Measurements from ENCODE around the gene CAMTA2. TPM values are rescaled to one million over a fixed set of nuclear protein-coding genes. Genes with fewer than 3 reads are reported as not detected.

CAMTA2 gene, protein sequence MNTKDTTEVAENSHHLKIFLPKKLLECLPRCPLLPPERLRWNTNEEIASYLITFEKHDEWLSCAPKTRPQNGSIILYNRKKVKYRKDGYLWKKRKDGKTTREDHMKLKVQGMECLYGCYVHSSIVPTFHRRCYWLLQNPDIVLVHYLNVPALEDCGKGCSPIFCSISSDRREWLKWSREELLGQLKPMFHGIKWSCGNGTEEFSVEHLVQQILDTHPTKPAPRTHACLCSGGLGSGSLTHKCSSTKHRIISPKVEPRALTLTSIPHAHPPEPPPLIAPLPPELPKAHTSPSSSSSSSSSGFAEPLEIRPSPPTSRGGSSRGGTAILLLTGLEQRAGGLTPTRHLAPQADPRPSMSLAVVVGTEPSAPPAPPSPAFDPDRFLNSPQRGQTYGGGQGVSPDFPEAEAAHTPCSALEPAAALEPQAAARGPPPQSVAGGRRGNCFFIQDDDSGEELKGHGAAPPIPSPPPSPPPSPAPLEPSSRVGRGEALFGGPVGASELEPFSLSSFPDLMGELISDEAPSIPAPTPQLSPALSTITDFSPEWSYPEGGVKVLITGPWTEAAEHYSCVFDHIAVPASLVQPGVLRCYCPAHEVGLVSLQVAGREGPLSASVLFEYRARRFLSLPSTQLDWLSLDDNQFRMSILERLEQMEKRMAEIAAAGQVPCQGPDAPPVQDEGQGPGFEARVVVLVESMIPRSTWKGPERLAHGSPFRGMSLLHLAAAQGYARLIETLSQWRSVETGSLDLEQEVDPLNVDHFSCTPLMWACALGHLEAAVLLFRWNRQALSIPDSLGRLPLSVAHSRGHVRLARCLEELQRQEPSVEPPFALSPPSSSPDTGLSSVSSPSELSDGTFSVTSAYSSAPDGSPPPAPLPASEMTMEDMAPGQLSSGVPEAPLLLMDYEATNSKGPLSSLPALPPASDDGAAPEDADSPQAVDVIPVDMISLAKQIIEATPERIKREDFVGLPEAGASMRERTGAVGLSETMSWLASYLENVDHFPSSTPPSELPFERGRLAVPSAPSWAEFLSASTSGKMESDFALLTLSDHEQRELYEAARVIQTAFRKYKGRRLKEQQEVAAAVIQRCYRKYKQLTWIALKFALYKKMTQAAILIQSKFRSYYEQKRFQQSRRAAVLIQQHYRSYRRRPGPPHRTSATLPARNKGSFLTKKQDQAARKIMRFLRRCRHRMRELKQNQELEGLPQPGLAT
- 51.0 TPM for polyA plus RNA-seq (2013, experiment 1 of 2)
- polyA plus RNA-seq (2013, experiment 2 of 2): 49.6 TPM

DNA sequence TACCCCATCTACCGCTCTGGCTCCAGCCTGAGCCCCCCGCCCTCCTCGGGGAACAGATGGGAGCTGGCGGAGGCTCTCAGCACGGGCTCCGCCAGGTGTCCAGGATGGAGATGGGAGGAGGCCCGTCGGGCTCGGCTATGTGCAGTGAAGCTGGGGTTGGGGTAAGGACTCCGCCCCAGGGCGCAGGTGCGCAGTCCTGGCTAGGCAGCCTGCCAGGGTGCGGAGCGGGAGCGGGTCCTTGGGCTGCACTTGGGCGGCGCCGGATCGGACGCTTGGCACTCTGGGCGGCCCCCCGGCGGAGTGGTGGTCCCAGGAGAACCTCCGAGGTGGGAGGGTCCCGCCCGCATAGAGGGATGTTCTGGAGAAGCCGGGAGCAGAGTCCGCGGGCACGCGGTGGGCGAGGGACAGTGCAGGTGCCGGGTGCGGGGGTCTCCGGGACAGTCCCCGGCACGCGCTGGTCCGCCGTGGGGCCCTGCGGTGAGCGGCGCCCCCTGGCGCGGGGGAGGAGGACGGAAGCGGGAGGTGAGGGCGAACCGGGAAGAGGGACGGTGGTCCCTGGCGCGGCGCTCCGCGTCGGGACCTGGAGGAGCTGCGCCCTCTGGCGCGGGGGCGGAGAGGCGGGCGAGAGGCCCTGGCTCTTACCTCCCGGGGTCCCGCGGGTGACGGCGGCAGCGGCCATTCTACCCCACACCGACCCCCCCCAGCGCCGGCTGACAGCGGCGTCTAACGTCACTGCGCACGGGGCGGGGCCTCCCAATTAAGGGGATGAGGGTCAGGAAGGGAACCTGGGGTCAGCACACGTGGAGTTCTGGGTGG, at the start of gene CAMTA2:
CAMTA2 (minus strand) TSS at position 725 of the 816 bp plus-strand sequence. CDS start 1,453 bp downstream, outside the sequence.
- H3K79me1 ChIP-seq (replicated peaks; ENCODE audit: low read length, poor library complexity, severe bottlenecking): peaks cover 6% of the 10 kb centered on the region
- peak within 1 kb of the TSS; percentile 21 for H2BK120ac ChIP-seq (ENCODE audit: low read depth, low read length)
- peak within 1 kb of the TSS; percentile 80 for H2AFZ ChIP-seq (ENCODE audit: low read depth, low read length)
- H4K8ac ChIP-seq (ENCODE audit: low read length): peak within 1 kb of the TSS; percentile 89
- H4K91ac ChIP-seq (ENCODE audit: low read length): peak within 1 kb of the TSS; percentile 64
- peak within 1 kb of the TSS in 1 of 2 experiments; percentile 23 for H2BK12ac ChIP-seq (ENCODE audit: low read length in 2 of 2)
- peak within 1 kb of the TSS; percentile 75 to 91 for H3K4ac ChIP-seq (ENCODE audit: low read depth in 1 of 2, low read length in 2 of 2)
- 3% methylated on average over 37 of the region's 78 CpGs for WGBS
- H3K4me2 ChIP-seq (ENCODE audit: low read length, poor library complexity, severe bottlenecking): peak within 1 kb of the TSS; percentile 86
- H3K4me3 ChIP-seq (ENCODE audit: insufficient read depth in 1 of 2, low read depth in 1 of 2, low read length in 2 of 2): peak within 1 kb of the TSS; percentile 72 to 82
- H3K18ac ChIP-seq (ENCODE audit: low read depth in 1 of 2, low read length in 2 of 2): peak within 1 kb of the TSS; percentile 86 to 90
- no peaks in the 10 kb centered on the region for H3K27me3 ChIP-seq (ENCODE audit: control insufficient read depth in 1 of 2, insufficient read depth in 1 of 2, low read length in 2 of 2)
- peak within 1 kb of the TSS in 1 of 2 experiments; percentile 81 for H3K14ac ChIP-seq (ENCODE audit: low read length in 2 of 2)
- H3K23ac ChIP-seq (ENCODE audit: low read length in 2 of 2): peak within 1 kb of the TSS in 1 of 2 experiments; percentile 11
- peak; percentile 72 for DNase-seq
- H3K36me3 ChIP-seq (ENCODE audit: control insufficient read depth in 1 of 2, insufficient read depth in 2 of 2, low read depth in 1 of 2, low read length in 2 of 2): peaks cover 8 to 23% of the 10 kb centered on the region in 2 experiments
- H2AK5ac ChIP-seq (ENCODE audit: low read length, severe bottlenecking): no peak within 1 kb of the TSS
- H3K9ac ChIP-seq (ENCODE audit: low read length): peak within 1 kb of the TSS; percentile 91
- H3K27ac ChIP-seq (ENCODE audit: low read length, poor library complexity, severe bottlenecking): peak within 1 kb of the TSS; percentile 8
- H2BK15ac ChIP-seq (ENCODE audit: low read depth, poor library complexity, severe bottlenecking): peak within 1 kb of the TSS; percentile 60
- no peak within 1 kb of the TSS for H2BK5ac ChIP-seq (ENCODE audit: low read depth, low read length, poor library complexity, severe bottlenecking)
- no peaks in the 10 kb centered on the region for H3K9me3 ChIP-seq (ENCODE audit: control insufficient read depth, low read length)
- peaks cover 20% of the 10 kb centered on the region for H3K4me1 ChIP-seq (ENCODE audit: control insufficient read depth, insufficient read depth, low read depth, low read length)

DNA sequence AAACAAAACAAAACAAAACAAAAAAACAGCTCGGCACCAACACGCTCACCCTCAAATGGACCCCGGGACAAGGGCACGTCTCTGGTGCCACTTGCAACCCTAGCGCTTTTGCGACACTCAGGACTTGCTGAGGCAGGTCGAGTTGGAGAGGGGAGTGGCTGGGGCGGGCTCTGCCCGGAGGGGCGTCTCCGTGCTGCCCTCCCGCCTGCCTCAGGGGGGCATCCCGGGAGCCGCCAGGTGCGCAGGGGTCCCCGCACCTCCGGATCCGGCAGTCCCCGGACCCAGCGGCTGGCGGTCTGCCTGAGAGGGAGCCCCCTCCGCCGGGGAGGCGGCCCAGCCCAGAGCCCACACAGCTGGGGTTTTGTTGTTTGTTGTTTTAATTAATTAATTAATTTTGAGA, 47.8 kb upstream of the CAMTA2 start, which contains the start of gene SLC52A1:
SLC52A1 (minus strand) TSS at position 112 of the 400 bp plus-strand sequence. CDS start 820 bp downstream, outside the sequence.
- H3K4ac ChIP-seq (ENCODE audit: low read depth in 1 of 2, low read length in 2 of 2): no peak within 1 kb of the TSS

DNA sequence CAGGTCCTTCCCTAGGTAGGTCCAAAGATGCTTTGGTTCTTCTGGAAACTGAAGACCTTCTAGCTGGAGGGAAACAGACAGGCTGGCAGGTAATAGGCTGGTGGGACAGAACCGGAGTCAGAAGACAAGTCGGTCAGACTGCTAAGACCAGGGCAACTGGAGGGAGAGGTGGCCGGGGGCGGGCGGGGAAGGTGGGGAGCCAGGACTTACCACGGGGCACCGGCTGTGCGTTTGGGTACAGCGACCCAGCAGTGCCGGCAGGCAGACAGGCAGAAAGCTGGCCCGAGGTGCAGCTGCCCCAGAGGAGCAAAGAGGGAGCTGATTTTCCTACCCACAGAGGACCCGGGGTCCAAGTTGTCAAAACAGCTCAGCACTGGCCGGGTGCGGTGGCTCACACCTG, 47.2 kb upstream of the CAMTA2 start:
- 93% methylated on average over 14 of the region's 14 CpGs for WGBS
- Histone ChIP-seq H3K18ac (ENCODE audit: low read depth in 1 of 2, low read length in 2 of 2) (no peak overlapping the region), H4K91ac (ENCODE audit: low read length) (peak overlapping the region; percentile 8)

More for the DNA sequence above, 47.8 kb upstream of the CAMTA2 start, which contains the start of gene SLC52A1:
- peak within 1 kb of the TSS in 1 of 2 experiments; percentile 47 for H2BK12ac ChIP-seq (ENCODE audit: low read length in 2 of 2)
- H3K4me1 ChIP-seq (ENCODE audit: control insufficient read depth, insufficient read depth, low read depth, low read length): peaks cover 3% of the 10 kb centered on the region
- WGBS: 21% methylated on average over 12 of the region's 24 CpGs
- H2AK5ac ChIP-seq (ENCODE audit: low read length, severe bottlenecking): no peak within 1 kb of the TSS
- H3K9me3 ChIP-seq (ENCODE audit: control insufficient read depth, low read length): no peaks in the 10 kb centered on the region
- no peak within 1 kb of the TSS for H2BK5ac ChIP-seq (ENCODE audit: low read depth, low read length, poor library complexity, severe bottlenecking)
- H3K79me1 ChIP-seq (replicated peaks; ENCODE audit: low read length, poor library complexity, severe bottlenecking): no peaks in the 10 kb centered on the region
- no peaks in the 10 kb centered on the region for H3K36me3 ChIP-seq (ENCODE audit: control insufficient read depth in 1 of 2, insufficient read depth in 2 of 2, low read depth in 1 of 2, low read length in 2 of 2)
- peak within 1 kb of the TSS in 1 of 2 experiments; percentile 71 for H3K4me3 ChIP-seq (ENCODE audit: insufficient read depth in 1 of 2, low read depth in 1 of 2, low read length in 2 of 2)
- H3K4me2 ChIP-seq (ENCODE audit: low read length, poor library complexity, severe bottlenecking): peak within 1 kb of the TSS; percentile 23
- no peak within 1 kb of the TSS for H2BK15ac ChIP-seq (ENCODE audit: low read depth, poor library complexity, severe bottlenecking)
- H3K27ac ChIP-seq (ENCODE audit: low read length, poor library complexity, severe bottlenecking): no peak within 1 kb of the TSS
- peak within 1 kb of the TSS; percentile 53 for H3K9ac ChIP-seq (ENCODE audit: low read length)
- H3K27me3 ChIP-seq (ENCODE audit: control insufficient read depth in 1 of 2, insufficient read depth in 1 of 2, low read length in 2 of 2): peaks cover 6 to 9% of the 10 kb centered on the region in 2 experiments
- peak within 1 kb of the TSS; percentile 8 for H4K91ac ChIP-seq (ENCODE audit: low read length)
- H2AFZ ChIP-seq (ENCODE audit: low read depth, low read length): no peak within 1 kb of the TSS
- H3K18ac ChIP-seq (ENCODE audit: low read depth in 1 of 2, low read length in 2 of 2): no peak within 1 kb of the TSS
- H4K8ac ChIP-seq (ENCODE audit: low read length): no peak within 1 kb of the TSS
- H2BK120ac ChIP-seq (ENCODE audit: low read depth, low read length): no peak within 1 kb of the TSS
- no peak for DNase-seq
- no peak within 1 kb of the TSS for H3K23ac ChIP-seq (ENCODE audit: low read length in 2 of 2)
- H3K14ac ChIP-seq (ENCODE audit: low read length in 2 of 2): no peak within 1 kb of the TSS

More for the DNA sequence above, 47.2 kb upstream of the CAMTA2 start:
- Histone ChIP-seq H2BK120ac (ENCODE audit: low read depth, low read length) (no peak overlapping the region), H3K14ac (ENCODE audit: low read length in 2 of 2) (no peak overlapping the region), H3K4ac (ENCODE audit: low read depth in 1 of 2, low read length in 2 of 2) (no peak overlapping the region), H2BK15ac (ENCODE audit: low read depth, poor library complexity, severe bottlenecking) (no peak overlapping the region), H3K4me2 (ENCODE audit: low read length, poor library complexity, severe bottlenecking) (no peak overlapping the region), H3K27ac (ENCODE audit: low read length, poor library complexity, severe bottlenecking) (no peak overlapping the region), H3K9ac (ENCODE audit: low read length) (no peak overlapping the region), H3K79me1 (replicated peaks; ENCODE audit: low read length, poor library complexity, severe bottlenecking) (no peaks in the 10 kb centered on the region), H3K4me3 (ENCODE audit: insufficient read depth in 1 of 2, low read depth in 1 of 2, low read length in 2 of 2) (no peak overlapping the region), H4K8ac (ENCODE audit: low read length) (no peak overlapping the region), H3K4me1 (ENCODE audit: control insufficient read depth, insufficient read depth, low read depth, low read length) (peaks cover 3% of the 10 kb centered on the region), H3K36me3 (ENCODE audit: control insufficient read depth in 1 of 2, insufficient read depth in 2 of 2, low read depth in 1 of 2, low read length in 2 of 2) (no peaks in the 10 kb centered on the region), H2AK5ac (ENCODE audit: low read length, severe bottlenecking) (no peak overlapping the region), H3K23ac (ENCODE audit: low read length in 2 of 2) (no peak overlapping the region), H2BK5ac (ENCODE audit: low read depth, low read length, poor library complexity, severe bottlenecking) (no peak overlapping the region), H3K9me3 (ENCODE audit: control insufficient read depth, low read length) (no peaks in the 10 kb centered on the region), H3K27me3 (ENCODE audit: control insufficient read depth in 1 of 2, insufficient read depth in 1 of 2, low read length in 2 of 2) (peaks cover 6 to 9% of the 10 kb centered on the region in 2 experiments), H2AFZ (ENCODE audit: low read depth, low read length) (no peak overlapping the region), H2BK12ac (ENCODE audit: low read length in 2 of 2) (no peak overlapping the region)
- DNase-seq: no peak

Measured in mesenchymal stem cell (in vitro differentiated cells and primary cell).